ENCODE measurements around the gene ADAM22.

DNA sequence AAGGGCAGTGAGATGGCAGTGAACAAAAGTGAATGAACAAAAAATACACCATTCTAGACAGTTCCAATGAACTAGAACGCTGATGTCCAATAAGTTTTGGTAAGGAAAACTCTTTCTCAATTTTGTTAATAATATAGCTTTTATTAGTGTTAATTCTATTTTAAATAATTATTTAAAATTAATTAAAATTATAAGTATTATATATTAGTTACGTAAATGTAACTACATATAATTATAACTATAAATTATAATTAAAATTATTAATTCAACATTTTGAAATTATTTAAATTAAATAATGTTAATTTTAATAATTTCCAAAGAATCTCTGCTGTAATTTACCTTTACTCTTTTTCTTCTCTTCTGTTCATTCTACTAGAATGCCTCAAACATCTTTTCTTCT lies 280.4 kb downstream of the ADAM22 start:
- TF ChIP-seq, protein P1, sequence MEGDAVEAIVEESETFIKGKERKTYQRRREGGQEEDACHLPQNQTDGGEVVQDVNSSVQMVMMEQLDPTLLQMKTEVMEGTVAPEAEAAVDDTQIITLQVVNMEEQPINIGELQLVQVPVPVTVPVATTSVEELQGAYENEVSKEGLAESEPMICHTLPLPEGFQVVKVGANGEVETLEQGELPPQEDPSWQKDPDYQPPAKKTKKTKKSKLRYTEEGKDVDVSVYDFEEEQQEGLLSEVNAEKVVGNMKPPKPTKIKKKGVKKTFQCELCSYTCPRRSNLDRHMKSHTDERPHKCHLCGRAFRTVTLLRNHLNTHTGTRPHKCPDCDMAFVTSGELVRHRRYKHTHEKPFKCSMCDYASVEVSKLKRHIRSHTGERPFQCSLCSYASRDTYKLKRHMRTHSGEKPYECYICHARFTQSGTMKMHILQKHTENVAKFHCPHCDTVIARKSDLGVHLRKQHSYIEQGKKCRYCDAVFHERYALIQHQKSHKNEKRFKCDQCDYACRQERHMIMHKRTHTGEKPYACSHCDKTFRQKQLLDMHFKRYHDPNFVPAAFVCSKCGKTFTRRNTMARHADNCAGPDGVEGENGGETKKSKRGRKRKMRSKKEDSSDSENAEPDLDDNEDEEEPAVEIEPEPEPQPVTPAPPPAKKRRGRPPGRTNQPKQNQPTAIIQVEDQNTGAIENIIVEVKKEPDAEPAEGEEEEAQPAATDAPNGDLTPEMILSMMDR (IDR thresholded peaks at IDR 0.05; ENCODE audit: low read depth, low read length, poor library complexity, severe bottlenecking), result no peak
- TF ChIP-seq EZH2phosphoT487 (IDR thresholded peaks at IDR 0.05; ENCODE audit: borderline replicate concordance, low read length), result no peak

Measured in DOHH2 (cell line).